ENCODE data around the gene FAM161B. TPM values are rescaled to one million over a fixed set of nuclear protein-coding genes. Genes with fewer than 3 reads are reported as not detected.

FAM161B gene
- total and polyA plus RNA-seq, 2 of the 4 experiments (the other 2 are of a cell fraction), result 1.9 to 2.5 TPM

GRCh38 chr14:73889376-73889775, 60.5 kb downstream of the FAM161B start:
- Histone ChIP-seq H4K20me1 (ENCODE audit: insufficient read depth, low read length) (peaks cover 39% of the 10 kb centered on the region), H3K4me1 (ENCODE audit: control insufficient read depth, insufficient read depth, low read length) (peaks cover 2% of the 10 kb centered on the region; the same call in 1 of the 2 replicates), H3K18ac (ENCODE audit: low read depth, low read length) (no peak overlapping the region), H2BK15ac (ENCODE audit: low read depth, low read length) (no peak overlapping the region), H3K79me1 (ENCODE audit: low read depth in 1 of 2, low read length in 2 of 2) (peaks cover 6 to 43% of the 10 kb centered on the region in 2 experiments), H3K14ac (replicated peaks; ENCODE audit: low read depth, low read length) (no peak overlapping the region), H2AK9ac (replicated peaks; ENCODE audit: low read depth, low read length, poor library complexity) (no peak overlapping the region), H3K36me3 (ENCODE audit: control insufficient read depth, insufficient read depth, low read length) (peaks cover 2% of the 10 kb centered on the region), H3K4me3 (ENCODE audit: insufficient read depth, low read depth, low read length) (no peak overlapping the region), H3K4ac (ENCODE audit: low read depth, low read length) (no peak overlapping the region), H4K5ac (ENCODE audit: low read depth, low read length) (no peak overlapping the region), H2BK5ac (ENCODE audit: low read depth, low read length, poor library complexity, severe bottlenecking) (no peak overlapping the region), H3K9me1 (ENCODE audit: insufficient read depth, low read length) (no peaks in the 10 kb centered on the region; the same call in none of the 2 replicates), H3K23ac (ENCODE audit: low read depth, low read length) (no peak overlapping the region), H2BK120ac (ENCODE audit: low read depth, low read length) (no peak overlapping the region), H4K8ac (ENCODE audit: low read depth in 2 of 2, low read length in 2 of 2) (no peak overlapping the region), H3K9me3 (ENCODE audit: control insufficient read depth, insufficient read depth, low read length) (no peaks in the 10 kb centered on the region), H2BK20ac (ENCODE audit: low read depth, low read length) (no peak overlapping the region), H2AK5ac (ENCODE audit: low read depth, low read length) (no peak overlapping the region), H3K4me2 (ENCODE audit: low read depth, low read length) (no peak overlapping the region), H3K27me3 (ENCODE audit: control insufficient read depth, insufficient read depth, low read length) (no peaks in the 10 kb centered on the region), H2AFZ (replicated peaks; ENCODE audit: low read length, poor library complexity) (no peak overlapping the region), H3K56ac (ENCODE audit: extremely low read depth, insufficient read depth, low read length) (no peak overlapping the region), H3K27ac (ENCODE audit: insufficient read depth, low read length) (no peak overlapping the region), H3K9ac (ENCODE audit: low read depth, low read length) (no peak overlapping the region), H4K91ac (ENCODE audit: insufficient read depth, low read depth, low read length) (no peak overlapping the region)
- no CpG with 5 or more reads among the region's 5 CpGs for WGBS, 2 experiments (ENCODE audit: extremely low coverage in 2 of 2, insufficient read length in 1 of 2)
- no peak for ATAC-seq (ENCODE audit: low read depth)
- BruUV-seq (replicated peaks), result no TSS peak
- ChIA-PET CTCF (interaction anchor here (0.7 kb wide), 1 partner anchor 19 kb away, joined by 3 read pairs; no protein-coding TSS in a partner anchor), POLR2A (ENCODE audit: unreplicated experiment) (no interaction called here)
- dilution Hi-C loops (cut with HindIII; ENCODE audit: low sequenced_read_pairs, unreplicated experiment) (no loop called here), intact Hi-C loops (cut with micrococcal nuclease) (no loop called here), in situ Hi-C loops (cut with MboI; ENCODE audit: low sequenced_read_pairs) (no loop called here)
- DNase-seq, result no peak
- no peak for TF ChIP-seq MXI1 (IDR thresholded peaks at IDR 0.05; ENCODE audit: borderline replicate concordance, low read depth, low read length)

Measured in IMR-90 (cell line).